ENCODE results near the gene VIM. TPM values are rescaled to one million over a fixed set of nuclear protein-coding genes. Genes with fewer than 3 reads are reported as not detected.
A peak's percentile ranks its signal among the peaks of the same experiment; 100 is the strongest.

VIM gene
- total and polyA plus RNA-seq, 4 experiments from 2014 or later, result 309 to 696 (median 667) TPM

- H3K27me3 ChIP-seq (ENCODE audit: insufficient read depth, low read length), result no peaks in the 10 kb centered on the region
- Mint-ChIP-seq H3K27me3 (no peaks in the 10 kb centered on the region), H3K36me3 (peaks cover 28 to 37% of the 10 kb centered on the region in 2 donors), H3K9me3 (no peaks in the 10 kb centered on the region), H3K27ac (peak overlapping the region in 6 of 7 donors; percentile 13 to 99 (median 56)), H3K4me1 (peaks cover 13 to 27% (median 19%) of the 10 kb centered on the region in 4 donors), H3K4me3 (no peak overlapping the region)
- CTCF ChIA-PET (ENCODE audit: partially characterized antibody), result no interaction called here
- no peaks in the 10 kb centered on the region for H3K9me3 ChIP-seq (ENCODE audit: control insufficient read depth in 1 of 2, low read length in 2 of 2)
- H3K4me1 ChIP-seq (ENCODE audit: insufficient read depth, low read length), result peaks cover 14% of the 10 kb centered on the region
- POLR2A ChIA-PET (ENCODE audit: partially characterized antibody), result interaction anchor here (1.2 to 3.6 kb wide), 2 partner anchors 11 to 12 kb away, joined by 3 to 13 read pairs; partner anchors contain the start of gene VIM
- H3K27ac ChIP-seq (ENCODE audit: low read depth, low read length), result no peak overlapping the region
- peaks cover 29% of the 10 kb centered on the region for H3K36me3 ChIP-seq (ENCODE audit: insufficient read depth, low read length)
- DNase-seq, result no peak
- H3K4me3 ChIP-seq (ENCODE audit: low read length in 2 of 2), result no peak overlapping the region
- intact Hi-C loops (cut with micrococcal nuclease), result no loop called here
These were observed 12.1 kb downstream of the VIM start for GRCh38 chr10:17240096-17240495.

- Mint-ChIP-seq H3K9me3 (no peaks in the 10 kb centered on the region), H3K27me3 (no peaks in the 10 kb centered on the region), H3K4me3 (no peak overlapping the region), H3K27ac (peak overlapping the region in 5 of 7 donors; percentile 3 to 99 (median 50)), H3K36me3 (peaks cover 25 to 32% of the 10 kb centered on the region in 2 donors), H3K4me1 (peaks cover 12 to 21% (median 16%) of the 10 kb centered on the region in 4 donors)
- Histone ChIP-seq H3K9me3 (ENCODE audit: control insufficient read depth in 1 of 2, low read length in 2 of 2) (no peaks in the 10 kb centered on the region), H3K27ac (ENCODE audit: low read depth, low read length) (no peak overlapping the region), H3K4me3 (ENCODE audit: low read length in 2 of 2) (no peak overlapping the region), H3K27me3 (ENCODE audit: insufficient read depth, low read length) (no peaks in the 10 kb centered on the region), H3K36me3 (ENCODE audit: insufficient read depth, low read length) (peaks cover 24% of the 10 kb centered on the region), H3K4me1 (ENCODE audit: insufficient read depth, low read length) (peaks cover 8% of the 10 kb centered on the region)
- CTCF ChIA-PET (ENCODE audit: partially characterized antibody), result interaction anchor here (2.0 kb wide), 1 partner anchor 10 kb away, joined by 6 read pairs; no protein-coding TSS in a partner anchor
- DNase-seq, result no peak
- POLR2A ChIA-PET (ENCODE audit: partially characterized antibody), result interaction anchor here (1.2 to 3.6 kb wide), 2 partner anchors 11 to 13 kb away, joined by 3 to 13 read pairs; partner anchors contain the start of gene VIM
- intact Hi-C loops (cut with micrococcal nuclease), result no loop called here
These were observed 12.6 kb downstream of the VIM start for GRCh38 chr10:17240616-17241015.

- no peak for DNase-seq
- peak overlapping the region in 5 of 7 donors; percentile 15 to 79 (median 52) for H3K27ac Mint-ChIP-seq
- Histone ChIP-seq H3K4me1 (ENCODE audit: insufficient read depth, low read length) (peaks cover 8% of the 10 kb centered on the region), H3K9me3 (ENCODE audit: control insufficient read depth in 1 of 2, low read length in 2 of 2) (no peaks in the 10 kb centered on the region), H3K27ac (ENCODE audit: low read depth, low read length) (no peak overlapping the region), H3K36me3 (ENCODE audit: insufficient read depth, low read length) (peaks cover 12% of the 10 kb centered on the region), H3K4me3 (ENCODE audit: low read length in 2 of 2) (no peak overlapping the region), H3K27me3 (ENCODE audit: insufficient read depth, low read length) (no peaks in the 10 kb centered on the region)
- H3K36me3 Mint-ChIP-seq, result peaks cover 14 to 21% of the 10 kb centered on the region in 2 donors
- H3K9me3 Mint-ChIP-seq, result peaks cover 0 to 4% (median 0%) of the 10 kb centered on the region in 8 donors
- H3K4me1 Mint-ChIP-seq, result peaks cover 6 to 11% (median 9%) of the 10 kb centered on the region in 4 donors
- H3K4me3 Mint-ChIP-seq, result no peak overlapping the region
- CTCF ChIA-PET (ENCODE audit: partially characterized antibody), result interaction anchor here (0.9 to 2.0 kb wide), 4 partner anchors 11 to 216 kb away, joined by 3 to 7 read pairs (median 5); partner anchors contain the start of gene VIM
- no peaks in the 10 kb centered on the region for H3K27me3 Mint-ChIP-seq
- POLR2A ChIA-PET (ENCODE audit: partially characterized antibody), result interaction anchor here (2.7 to 3.6 kb wide), 2 partner anchors 12 to 14 kb away, joined by 13 read pairs; partner anchors contain the start of gene VIM
- intact Hi-C loops (cut with micrococcal nuclease), result no loop called here
These were observed 13.7 kb downstream of the VIM start for GRCh38 chr10:17241611-17242333.

- POLR2A ChIA-PET (ENCODE audit: partially characterized antibody), result no interaction called here
- H3K36me3 ChIP-seq (ENCODE audit: insufficient read depth, low read length), result no peaks in the 10 kb centered on the region
- CTCF ChIA-PET (ENCODE audit: partially characterized antibody), result no interaction called here
- Mint-ChIP-seq H3K9me3 (peaks cover 0 to 4% (median 3%) of the 10 kb centered on the region in 8 donors), H3K4me3 (no peak overlapping the region), H3K27me3 (no peaks in the 10 kb centered on the region), H3K27ac (no peak overlapping the region), H3K4me1 (peaks cover 0 to 7% (median 5%) of the 10 kb centered on the region in 4 donors), H3K36me3 (no peaks in the 10 kb centered on the region)
- H3K27me3 ChIP-seq (ENCODE audit: insufficient read depth, low read length), result no peaks in the 10 kb centered on the region
- no peak overlapping the region for H3K4me3 ChIP-seq (ENCODE audit: low read length in 2 of 2)
- no peak for DNase-seq
- no peak overlapping the region for H3K27ac ChIP-seq (ENCODE audit: low read depth, low read length)
- H3K9me3 ChIP-seq (ENCODE audit: control insufficient read depth in 1 of 2, low read length in 2 of 2), result no peaks in the 10 kb centered on the region
- intact Hi-C loops (cut with micrococcal nuclease), result no loop called here
- peaks cover 8% of the 10 kb centered on the region for H3K4me1 ChIP-seq (ENCODE audit: insufficient read depth, low read length)
These were observed 16.8 kb downstream of the VIM start for GRCh38 chr10:17244700-17245365.

GRCh38 chr10:17247210-17247609 is 19.2 kb downstream of the VIM start:
- Mint-ChIP-seq H3K36me3 (no peaks in the 10 kb centered on the region), H3K9me3 (peaks cover 0 to 4% (median 3%) of the 10 kb centered on the region in 8 donors), H3K27me3 (no peaks in the 10 kb centered on the region), H3K4me3 (no peak overlapping the region), H3K4me1 (peaks cover 0 to 1% (median 0%) of the 10 kb centered on the region in 4 donors), H3K27ac (peak overlapping the region in 1 of 7 donors; percentile 65)
- Histone ChIP-seq H3K9me3 (ENCODE audit: control insufficient read depth in 1 of 2, low read length in 2 of 2) (no peaks in the 10 kb centered on the region), H3K27me3 (ENCODE audit: insufficient read depth, low read length) (no peaks in the 10 kb centered on the region), H3K4me3 (ENCODE audit: low read length in 2 of 2) (no peak overlapping the region), H3K4me1 (ENCODE audit: insufficient read depth, low read length) (no peaks in the 10 kb centered on the region), H3K27ac (ENCODE audit: low read depth, low read length) (no peak overlapping the region), H3K36me3 (ENCODE audit: insufficient read depth, low read length) (no peaks in the 10 kb centered on the region)
- ChIA-PET POLR2A (ENCODE audit: partially characterized antibody) (interaction anchor here (1.8 kb wide), 1 partner anchor 10 kb away, joined by 4 read pairs; no protein-coding TSS in a partner anchor), CTCF (ENCODE audit: partially characterized antibody) (interaction anchor here (0.7 to 1.6 kb wide), 4 partner anchors 10 to 425 kb away, joined by 3 to 4 read pairs (median 3); no protein-coding TSS in a partner anchor)
- intact Hi-C loops (cut with micrococcal nuclease), result no loop called here
- no peak for DNase-seq

- no peak overlapping the region for H3K4me3 Mint-ChIP-seq
- Histone ChIP-seq H3K27ac (ENCODE audit: low read depth, low read length) (no peak overlapping the region), H3K4me1 (ENCODE audit: insufficient read depth, low read length) (no peaks in the 10 kb centered on the region), H3K4me3 (ENCODE audit: low read length in 2 of 2) (no peak overlapping the region), H3K36me3 (ENCODE audit: insufficient read depth, low read length) (no peaks in the 10 kb centered on the region), H3K27me3 (ENCODE audit: insufficient read depth, low read length) (no peaks in the 10 kb centered on the region), H3K9me3 (ENCODE audit: control insufficient read depth in 1 of 2, low read length in 2 of 2) (no peaks in the 10 kb centered on the region)
- H3K4me1 Mint-ChIP-seq, result no peaks in the 10 kb centered on the region
- POLR2A ChIA-PET (ENCODE audit: partially characterized antibody), result interaction anchor here (0.6 kb wide), 1 partner anchor 1276 kb away, joined by 3 read pairs; no protein-coding TSS in a partner anchor
- H3K27me3 Mint-ChIP-seq, result no peaks in the 10 kb centered on the region
- H3K27ac Mint-ChIP-seq, result no peak overlapping the region
- intact Hi-C loops (cut with micrococcal nuclease), result loop anchor here (1.0 to 2.0 kb wide), 2 partner anchors 406 to 420 kb away; no protein-coding TSS in a partner anchor
- H3K36me3 Mint-ChIP-seq, result no peaks in the 10 kb centered on the region
- CTCF ChIA-PET (ENCODE audit: partially characterized antibody), result interaction anchor here (0.7 kb wide), 1 partner anchor 53 kb away, joined by 3 read pairs; no protein-coding TSS in a partner anchor
- peaks cover 0 to 4% (median 3%) of the 10 kb centered on the region in 8 donors for H3K9me3 Mint-ChIP-seq
- no peak for DNase-seq
These were observed 20.9 kb downstream of the VIM start for GRCh38 chr10:17248964-17249363.

Measured in CD4-positive, alpha-beta memory T cell (primary cell).